GM10847 (cell line): ENCODE data around the gene HLA-DQB1.

ENCODE experiments used
- POLR2A ChIP-seq: IDR thresholded peaks from 2 replicates; pipeline ENCODE4 v1.6.1; 2011; ENCODE audit not compliant: insufficient read length; ENCODE audit errors: extremely low read depth

HLA-DQB1 gene

GRCh38 chr6:32609731-32610640 lies 56.5 kb downstream of the HLA-DQB1 start:
- peak; percentile 10 for TF ChIP-seq POLR2A
